Measurements from ENCODE around the gene SLC16A9.

SLC16A9 gene

DNA sequence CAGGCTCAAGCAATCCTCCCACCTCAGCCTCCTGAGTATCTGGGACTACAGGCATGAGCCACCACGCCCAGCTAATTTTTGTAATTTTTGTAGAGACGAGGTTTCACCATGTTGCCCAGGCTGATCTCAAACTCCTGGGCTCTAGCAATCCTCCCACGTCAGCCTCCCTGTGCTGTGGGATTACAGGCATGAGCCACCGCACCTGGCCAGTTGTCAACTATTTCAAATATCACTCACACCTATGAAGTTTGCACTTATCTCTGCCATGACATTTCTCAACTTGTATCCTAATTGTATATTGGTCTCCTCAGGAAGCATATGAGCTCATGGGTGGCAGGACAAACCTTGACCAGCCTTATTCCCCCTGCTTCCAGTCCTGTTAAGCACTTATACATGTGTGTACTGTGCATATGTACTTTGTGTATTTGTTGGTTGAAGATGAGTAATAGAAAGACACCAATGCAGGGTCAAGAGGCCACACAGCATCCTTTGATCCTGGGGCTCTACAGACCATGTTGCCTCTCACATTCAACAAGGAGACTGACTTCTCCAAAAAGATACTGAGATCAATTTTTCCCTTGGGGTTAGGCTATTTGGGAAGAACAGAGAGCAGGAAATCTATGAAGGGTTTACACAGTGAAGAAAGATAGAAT lies 82.2 kb downstream of the SLC16A9 start:
- no peak for DNase-seq (ENCODE audit: low read depth)

DNA sequence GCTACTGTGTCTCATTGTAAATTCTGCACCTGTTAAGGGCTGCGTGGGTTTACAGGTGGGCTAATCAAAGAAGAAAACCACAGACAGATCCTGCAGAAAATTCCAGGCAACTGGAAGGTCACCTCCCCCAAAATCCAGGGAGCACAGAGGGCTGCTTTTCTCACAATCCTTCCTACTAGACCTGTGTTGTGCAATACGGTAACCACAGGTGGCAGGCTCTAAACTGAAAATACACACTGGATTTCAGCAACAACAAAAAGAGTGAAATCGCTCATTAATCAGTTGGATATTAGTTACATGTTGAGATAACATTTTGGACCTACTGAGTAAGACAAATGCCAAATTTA lies 83.2 kb downstream of the SLC16A9 start:
- no peak for DNase-seq (ENCODE audit: low read depth)

DNA sequence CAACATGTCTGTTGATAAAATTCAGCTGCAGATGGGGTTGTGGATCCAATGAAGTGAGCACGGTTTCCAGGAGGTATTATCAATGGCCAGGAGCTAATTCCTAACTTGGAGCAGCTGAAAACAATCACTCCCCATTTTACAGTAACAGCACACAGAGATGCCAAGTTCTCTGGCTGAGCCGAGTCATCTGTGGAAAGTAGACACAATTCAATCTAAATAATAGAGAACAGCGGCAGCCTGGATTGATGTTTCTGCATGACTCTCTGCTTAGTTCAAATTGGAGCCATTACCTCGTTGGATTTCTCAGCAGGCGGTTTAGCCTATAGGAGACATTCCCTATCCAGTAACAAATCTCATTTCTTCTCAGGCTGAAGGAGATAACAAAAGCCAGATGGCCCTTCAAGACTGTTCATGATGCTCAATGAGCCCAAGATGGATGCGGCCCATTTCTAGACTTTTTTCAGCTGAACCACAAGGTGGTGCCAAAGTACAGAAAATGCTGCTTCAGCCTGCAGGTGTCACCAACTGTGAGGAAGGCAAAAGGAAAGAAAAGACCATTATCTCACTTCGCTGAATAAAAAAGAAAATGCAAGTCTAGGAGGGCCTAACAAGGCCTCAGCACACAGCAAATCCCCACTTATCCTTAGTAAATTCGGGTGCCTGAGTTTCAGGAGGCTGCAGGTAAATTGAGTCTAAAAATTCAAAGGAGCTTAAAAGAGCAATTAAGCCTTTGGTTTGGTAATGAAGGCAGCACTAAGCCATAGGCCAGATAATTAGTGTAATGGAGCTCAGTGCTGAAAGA lies 83.7 kb downstream of the SLC16A9 start:
- DNase-seq (ENCODE audit: low read depth): no peak

DNA sequence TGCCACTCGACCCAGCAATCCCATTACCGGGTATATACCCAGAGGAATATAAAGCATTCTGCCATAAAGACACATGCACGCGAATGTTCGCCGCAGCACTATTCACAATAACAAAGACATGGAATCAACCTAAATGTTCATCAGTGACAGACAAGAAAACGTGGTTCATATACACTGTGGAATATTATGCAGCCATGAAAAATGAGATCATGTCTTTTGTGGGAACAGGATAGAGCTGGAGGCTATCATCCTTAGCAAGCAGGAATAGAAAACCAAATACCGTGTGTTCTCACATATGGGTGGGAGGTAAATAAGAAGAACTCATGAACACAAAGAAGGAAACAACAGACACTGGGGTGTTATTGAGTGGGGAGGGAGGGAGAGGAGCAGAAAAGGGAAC lies 84.7 kb downstream of the SLC16A9 start:
- DNase-seq (ENCODE audit: low read depth): no peak

- no peak for DNase-seq (ENCODE audit: low read depth)
These were observed 85.5 kb downstream of the SLC16A9 start for GRCh38 chr10:59624136-59624535.

DNA sequence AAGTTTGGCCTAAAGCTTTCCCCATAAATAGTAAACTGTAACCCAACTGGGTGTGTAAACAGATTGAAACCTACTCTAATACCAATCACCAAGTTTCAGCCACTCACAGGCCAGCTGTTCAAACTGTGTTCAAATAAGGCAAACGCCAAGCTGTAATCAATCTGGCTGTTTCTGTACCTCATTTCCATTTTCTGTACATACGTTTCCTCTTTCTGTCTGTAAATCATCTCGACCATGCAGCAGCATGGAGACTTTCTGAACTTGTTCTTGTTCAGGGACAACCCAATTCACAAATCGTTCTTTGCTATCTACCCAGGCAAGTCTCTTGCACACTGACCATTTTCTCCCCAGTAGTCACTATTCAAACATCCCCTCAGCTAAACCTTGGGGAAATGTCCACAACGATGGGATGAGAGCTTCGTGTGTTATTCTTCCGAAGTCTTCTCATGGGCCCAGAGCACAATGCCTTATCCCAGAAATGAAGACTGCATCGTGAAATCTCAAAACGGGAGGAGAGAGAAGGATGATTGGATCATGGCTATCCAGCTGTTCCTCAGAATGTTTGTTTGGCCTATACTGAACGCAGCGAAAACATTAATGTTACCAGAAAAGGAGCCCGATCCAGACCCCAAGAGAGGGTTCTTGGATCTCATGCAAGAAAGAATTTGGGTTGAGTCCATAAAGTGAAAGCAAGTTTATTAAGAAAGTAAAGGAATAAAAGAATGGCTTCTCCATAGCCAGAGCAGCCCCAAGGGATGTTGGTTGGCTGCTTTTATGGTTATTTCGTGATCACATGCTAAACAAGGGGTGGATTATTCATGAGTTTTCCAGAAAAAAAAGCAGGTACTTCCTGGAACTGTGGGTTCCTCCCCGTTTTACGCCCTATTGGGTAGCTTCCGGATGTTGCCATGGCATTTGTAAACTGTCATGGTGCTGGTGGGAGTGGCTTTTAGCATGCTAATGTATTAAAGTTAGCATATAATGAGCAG lies 86.2 kb downstream of the SLC16A9 start:
- no peak for DNase-seq (ENCODE audit: low read depth)

GRCh38 chr10:59622320-59623132 lies 87.1 kb downstream of the SLC16A9 start:
- DNase-seq (ENCODE audit: low read depth): no peak

DNA sequence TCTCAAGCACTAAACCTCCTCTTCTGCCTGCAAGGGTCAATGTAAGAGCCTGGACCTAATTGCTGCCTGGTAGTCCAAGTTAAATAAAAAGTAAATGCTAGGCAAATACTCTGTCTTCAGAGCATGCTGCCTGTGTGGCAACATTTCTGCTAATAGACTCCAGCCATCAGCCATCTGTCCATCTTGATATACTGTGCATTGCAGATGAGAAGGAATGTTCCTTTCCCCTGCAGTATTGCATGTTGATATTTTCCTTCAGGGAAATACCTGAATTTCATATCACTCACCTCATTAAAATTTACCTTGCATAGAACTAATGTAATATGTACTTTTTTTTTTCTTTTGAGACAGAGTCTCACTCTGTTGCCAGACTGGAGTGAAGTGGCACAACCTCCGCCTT lies 87.9 kb downstream of the SLC16A9 start:
- no peak for DNase-seq (ENCODE audit: low read depth)

GRCh38 chr10:59618666-59619065 lies 91.0 kb downstream of the SLC16A9 start:
- no peak for DNase-seq (ENCODE audit: low read depth)

DNA sequence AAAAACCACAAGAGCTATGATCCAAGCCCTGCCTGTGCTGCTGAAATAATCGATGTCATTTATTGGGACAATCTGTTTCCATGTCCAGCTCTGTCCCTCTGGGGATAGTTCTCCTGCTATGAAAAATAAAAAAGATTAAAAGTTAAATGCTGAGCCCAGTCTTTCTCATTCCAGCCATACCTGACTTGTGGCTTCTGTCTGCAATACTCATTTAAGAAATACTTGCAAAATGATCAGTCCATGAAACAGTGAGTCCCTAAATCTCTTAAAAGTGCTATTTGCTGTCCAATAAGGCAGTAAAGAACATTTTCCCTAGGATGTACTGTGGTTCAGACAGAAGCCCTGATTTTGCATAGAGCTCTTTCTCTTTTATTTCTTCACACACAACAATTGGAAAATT lies 91.7 kb downstream of the SLC16A9 start:
- no peak for DNase-seq (ENCODE audit: low read depth)

DNA sequence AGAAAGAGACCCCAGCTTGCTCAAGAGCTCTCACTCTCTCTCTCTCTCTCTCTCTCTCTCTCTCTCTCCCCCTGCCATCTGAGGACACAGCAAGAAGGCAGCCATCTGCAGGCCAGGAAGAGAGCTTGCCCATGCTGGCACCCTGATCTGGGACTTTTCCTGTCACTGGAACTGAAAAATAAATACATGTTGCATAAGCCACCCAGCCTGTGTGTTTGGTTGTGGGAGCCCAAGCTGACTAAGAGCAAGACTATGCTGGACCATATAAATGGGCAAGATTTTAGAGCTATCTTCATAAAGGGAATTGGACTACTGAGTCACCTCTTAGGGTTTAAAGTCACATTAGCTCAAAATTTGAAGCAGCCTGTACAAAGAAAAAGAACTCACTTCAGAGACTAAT lies 98.6 kb downstream of the SLC16A9 start:
- no peak for DNase-seq (ENCODE audit: low read depth)

GRCh38 chr10:59607970-59608369 lies 101.7 kb downstream of the SLC16A9 start:
- no peak for DNase-seq (ENCODE audit: low read depth)

GRCh38 chr10:59606551-59606961 lies 103.1 kb downstream of the SLC16A9 start:
- DNase-seq (ENCODE audit: low read depth): no peak

- no peak for DNase-seq (ENCODE audit: low read depth)
These were observed 107.7 kb downstream of the SLC16A9 start for GRCh38 chr10:59601985-59602384.
